Adipose tissue (tissue), 3 donors: ENCODE results near the gene REP15. TPM values are rescaled to one million over a fixed set of nuclear protein-coding genes. Genes with fewer than 3 reads are reported as not detected.
"Not testable (repeated sequence)": the region's sequence is repeated elsewhere in the genome, so short reads cannot be mapped to it uniquely, and the experiment has no call there.

Experiments used
- H3K27ac ChIP-seq: one replicate; pipeline ENCODE4 v1.5.1; 2013; ENCODE audit warnings: low read depth, low read length
- WGBS, 3 donors: extraction: QIAGEN DNeasy Blood & Tissue Kit; methylation state at CpG; one replicate each; pipeline ENCODE4 v1.1.7; 2013; 5-methylcytosine and 5-hydroxymethylcytosine counted together
- polyA plus RNA-seq, 3 donors: library from polyadenylated mRNA; stranded (reverse); fragments of 200-250 nt; gene quantifications; one replicate each; pipeline ENCODE4 v1.2.3, GENCODE V29; 2013
- donor health status: healthy with polysubstance abuse.
- donor health status: Bipolar disorder and iron deficiency.
- donor health status: healthy.

Gene REP15
- polyA plus RNA-seq, 3 donors, result 0.30 to 5.2 (median 3.3) TPM

DNA sequence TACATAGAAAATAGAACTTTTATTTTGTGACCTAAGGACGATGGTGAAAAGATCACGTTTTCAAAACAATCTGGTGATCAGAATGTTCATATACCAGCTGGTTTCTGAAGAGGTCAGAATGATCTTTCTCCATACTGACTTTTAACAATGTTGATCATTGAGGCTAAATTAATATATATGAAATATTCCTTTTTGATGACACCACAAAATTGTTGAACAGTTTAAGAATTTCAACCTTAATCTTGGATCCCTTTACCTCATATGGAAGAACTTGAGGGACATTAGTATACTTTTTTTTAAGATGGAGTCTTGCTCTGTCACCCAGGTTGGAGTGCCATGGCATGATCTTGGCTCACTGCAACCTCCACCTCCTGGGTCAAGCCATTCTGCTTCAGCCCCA lies 2.8 kb upstream of the REP15 start:
- WGBS, 3 donors, result 90 to 97% (median 91%) methylated on average over 2 of the region's 2 CpGs
- no peak overlapping the region for H3K27ac ChIP-seq

GRCh38 chr12:27695556-27696292 lies 523 bp upstream of the REP15 start:
- WGBS, 3 donors, result 85 to 89% (median 88%) methylated on average over 6 of the region's 6 CpGs
- no peak overlapping the region for H3K27ac ChIP-seq

DNA sequence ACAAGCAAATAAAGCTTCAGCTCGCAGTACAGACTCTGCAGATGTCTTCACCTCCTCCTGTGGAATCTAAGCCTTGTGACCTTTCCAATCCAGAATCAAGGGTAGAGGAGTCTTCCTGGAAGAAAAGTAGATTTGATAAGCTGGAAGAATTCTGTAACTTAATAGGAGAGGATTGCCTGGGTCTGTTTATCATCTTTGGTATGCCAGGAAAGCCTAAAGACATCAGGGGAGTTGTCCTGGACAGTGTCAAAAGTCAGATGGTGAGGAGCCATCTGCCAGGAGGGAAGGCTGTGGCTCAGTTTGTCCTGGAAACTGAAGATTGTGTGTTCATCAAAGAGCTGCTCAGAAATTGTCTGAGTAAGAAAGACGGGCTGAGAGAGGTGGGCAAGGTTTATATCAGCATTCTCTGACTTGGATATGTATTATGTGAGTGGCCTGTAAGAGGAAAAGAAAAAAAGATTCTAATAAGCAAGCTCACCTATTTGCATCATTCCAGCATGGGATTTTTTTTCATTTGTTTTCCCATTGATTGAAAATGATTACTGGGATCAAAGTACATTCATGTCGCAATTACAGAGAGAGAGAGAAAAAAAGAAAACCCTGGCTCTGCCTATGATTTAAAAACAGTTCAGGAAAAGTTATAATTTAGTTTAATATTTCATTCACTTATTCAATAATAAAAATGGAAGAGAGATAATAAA lies 767 bp downstream of the REP15 start:
- 43 to 84% (median 79%) methylated on average over 3 of the region's 3 CpGs for WGBS, 3 donors
- H3K27ac ChIP-seq, result no peak overlapping the region

DNA sequence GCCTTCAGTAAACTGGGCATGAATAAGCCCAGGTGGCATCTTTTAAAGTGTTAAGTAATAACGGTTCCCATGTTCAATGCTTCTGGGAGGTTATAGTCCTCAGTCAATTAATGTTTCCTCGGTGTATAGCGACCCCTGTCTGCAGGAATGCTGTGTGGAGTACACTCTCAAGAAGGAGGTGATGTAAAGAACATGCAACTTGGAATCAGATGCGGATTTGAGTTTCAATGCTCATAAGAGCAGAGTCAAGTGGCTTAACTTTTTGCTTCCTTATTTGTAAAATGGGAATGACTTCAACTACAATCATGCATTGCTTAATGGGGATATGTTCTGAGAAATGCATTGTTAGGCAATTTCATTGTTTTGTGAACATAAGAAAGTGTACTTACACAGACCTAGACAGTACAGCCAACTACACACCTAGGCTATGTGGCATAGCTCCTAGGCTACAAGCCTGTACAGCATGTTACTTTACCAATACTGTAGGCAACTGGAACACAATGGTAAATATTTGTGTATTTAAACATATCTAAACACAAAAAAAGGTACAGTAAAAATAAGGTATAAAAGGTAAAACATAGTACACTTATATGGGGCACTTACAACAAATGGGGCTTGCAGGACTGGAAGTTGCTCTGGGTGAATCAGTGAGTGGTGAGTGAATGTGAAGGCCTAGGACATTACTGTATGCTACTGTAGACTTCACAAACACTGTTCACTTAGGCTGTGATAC lies 7.6 kb downstream of the REP15 start:
- WGBS, 3 donors, result 4 to 7% (median 4%) methylated on average over 4 of the region's 4 CpGs
- H3K27ac ChIP-seq, result no peak overlapping the region

- no peak overlapping the region for H3K27ac ChIP-seq
- WGBS, 3 donors, result 84 to 93% (median 91%) methylated on average over 8 of the region's 8 CpGs
Measured at GRCh38 chr12:27705263-27705662, 9.0 kb downstream of the REP15 start.

- WGBS, 3 donors, result 67 to 71% (median 69%) methylated on average over 2 of the region's 2 CpGs
- H3K27ac ChIP-seq, result no peak overlapping the region
Measured at GRCh38 chr12:27707216-27707615, 11.0 kb downstream of the REP15 start.

DNA sequence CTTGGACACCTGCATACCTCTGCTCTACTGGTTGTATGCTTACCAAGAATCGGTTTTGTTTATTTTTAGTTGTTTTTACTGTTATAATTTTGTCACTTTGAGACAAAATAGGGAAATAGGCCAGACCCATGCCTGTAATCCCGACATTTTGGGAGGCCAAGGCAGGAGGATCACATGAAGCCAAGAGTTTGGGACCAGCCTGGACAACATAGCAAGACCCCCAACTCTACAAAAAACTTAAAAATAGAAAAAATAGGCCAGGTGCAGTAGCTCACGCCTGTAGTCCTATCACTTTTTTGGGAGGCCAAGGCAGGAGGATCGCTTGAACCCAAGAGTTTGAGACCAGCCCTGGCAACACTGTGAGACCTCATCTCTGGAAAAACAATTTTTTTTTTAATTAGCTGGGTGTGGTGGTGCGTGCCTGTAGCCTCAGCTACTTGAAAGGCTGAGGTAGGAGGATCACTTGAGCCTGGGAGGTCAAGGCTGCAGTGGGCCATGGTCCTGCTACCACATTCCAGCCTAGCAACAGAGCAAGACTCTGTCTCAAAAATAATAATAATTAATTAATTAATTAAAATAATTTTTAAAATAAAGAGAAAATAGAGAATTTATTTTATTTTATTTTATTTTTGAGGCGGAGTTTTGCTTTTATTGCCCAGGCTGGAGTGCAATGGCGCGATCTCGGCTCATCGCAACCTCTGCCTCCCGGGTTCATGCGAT lies 13.1 kb downstream of the REP15 start:
- 65 to 89% (median 70%) methylated on average over 12 of the region's 12 CpGs for WGBS, 3 donors
- no peak overlapping the region for H3K27ac ChIP-seq

GRCh38 chr12:27709932-27710591 lies 13.8 kb downstream of the REP15 start:
- 5 to 22% (median 7%) methylated on average over 24 of the region's 24 CpGs for WGBS, 3 donors
- H3K27ac ChIP-seq, result no peak overlapping the region

- WGBS, 3 donors, result 0% methylated on average over 44 to 46 of the region's 46 CpGs
- H3K27ac ChIP-seq, result peak within 1 kb of the TSS; percentile 44
Measured at GRCh38 chr12:27710592-27711316, 14.5 kb downstream of the REP15 start, which contains the start of gene MRPS35. MRPS35 (plus strand) TSS chr12:27710832; CDS start chr12:27710844, 12 bp downstream.

GRCh38 chr12:27711317-27711682 lies 15.1 kb downstream of the REP15 start:
- 0 to 1% (median 1%) methylated on average over 11 of the region's 11 CpGs for WGBS, 3 donors
- H3K27ac ChIP-seq, result no peak overlapping the region

- 49 to 69% (median 55%) methylated on average over 2 of the region's 2 CpGs for WGBS, 3 donors
- no peak overlapping the region for H3K27ac ChIP-seq
Measured at GRCh38 chr12:27711967-27712366, 15.7 kb downstream of the REP15 start.

GRCh38 chr12:27723212-27723611 lies 27.0 kb downstream of the REP15 start:
- H3K27ac ChIP-seq, result no peak overlapping the region
- WGBS, 3 donors, result 80 to 92% (median 87%) methylated on average over 1 of the region's 1 CpG

DNA sequence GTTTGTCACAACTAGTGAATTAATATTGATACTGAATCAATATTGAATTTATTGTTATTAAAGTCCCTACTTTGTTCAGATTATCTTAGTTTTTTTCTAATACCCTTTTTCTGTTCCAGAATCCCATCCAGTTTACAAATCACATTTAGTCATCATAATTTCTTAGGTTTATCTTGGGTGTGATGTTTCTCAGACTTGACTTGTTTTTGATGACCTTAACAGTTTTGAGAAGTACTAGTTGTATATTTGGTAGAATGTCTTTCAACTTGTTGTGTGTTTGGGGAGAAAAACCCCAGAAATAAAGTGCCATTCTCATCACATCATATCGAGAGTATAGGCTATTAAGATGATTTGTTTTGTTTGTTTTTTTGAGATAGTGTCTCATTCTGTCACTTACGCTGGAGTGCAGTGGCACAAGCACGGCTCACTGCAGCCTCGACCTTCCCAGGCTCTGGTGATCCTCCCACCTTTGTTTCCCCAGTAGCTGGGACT lies 33.9 kb downstream of the REP15 start:
- WGBS, 3 donors, result 73 to 93% (median 93%) methylated on average over 4 of the region's 4 CpGs

GRCh38 chr12:27732281-27732680 lies 36.0 kb downstream of the REP15 start:
- WGBS, 3 donors, result 41 to 77% (median 72%) methylated on average over 2 of the region's 2 CpGs
- no peak overlapping the region for H3K27ac ChIP-seq

More for the DNA sequence above, 33.9 kb downstream of the REP15 start:
- no peak overlapping the region for H3K27ac ChIP-seq

DNA sequence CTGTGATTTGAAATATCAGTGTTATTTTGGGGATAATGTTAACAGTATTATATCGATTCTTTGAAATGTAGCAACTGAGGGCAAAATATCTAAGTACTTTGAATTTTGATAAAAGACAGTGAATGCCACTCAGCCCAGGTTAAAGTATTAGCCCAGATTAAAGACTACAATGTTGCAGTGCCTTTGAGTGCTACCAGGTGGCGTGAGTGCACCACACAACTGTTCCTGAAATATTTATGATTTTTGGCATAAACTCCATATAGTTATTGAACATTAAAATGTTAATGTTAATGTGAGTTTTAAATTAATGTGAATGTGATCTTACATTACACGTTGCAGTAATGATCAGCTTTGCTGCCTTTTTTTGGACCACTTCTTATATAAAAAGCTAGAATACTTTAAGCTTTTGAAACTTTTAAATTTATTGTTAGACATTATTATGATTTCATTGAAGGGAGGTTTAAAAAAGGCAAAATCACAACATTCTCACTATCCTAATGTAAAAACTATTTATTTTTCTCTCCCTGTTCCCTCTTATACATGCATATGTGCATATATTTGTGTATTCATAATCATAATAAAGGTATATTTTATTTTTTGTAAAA lies 36.9 kb downstream of the REP15 start:
- WGBS, 3 donors, result 26 to 53% (median 46%) methylated on average over 3 of the region's 3 CpGs
- no peak overlapping the region for H3K27ac ChIP-seq

DNA sequence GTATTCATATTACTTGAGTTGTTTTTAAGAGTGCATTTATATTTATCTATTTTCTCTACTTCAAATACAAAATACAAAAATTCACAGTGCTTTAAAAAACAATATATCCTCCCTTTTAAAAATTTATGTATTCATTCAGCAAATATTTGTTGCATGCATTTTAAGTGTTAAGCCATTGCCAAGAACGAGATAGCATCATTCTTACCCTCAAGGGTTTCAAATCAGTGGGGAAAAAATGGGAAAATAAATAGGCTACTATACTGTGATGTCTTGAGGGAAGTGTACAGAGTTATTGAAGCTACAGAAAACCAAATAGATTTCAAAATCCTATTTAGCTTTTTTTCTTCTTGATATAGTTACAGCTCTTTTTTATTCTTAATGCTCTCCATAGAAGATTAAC lies 37.5 kb downstream of the REP15 start:
- 84 to 90% (median 87%) methylated on average over 1 of the region's 1 CpG for WGBS, 3 donors

DNA sequence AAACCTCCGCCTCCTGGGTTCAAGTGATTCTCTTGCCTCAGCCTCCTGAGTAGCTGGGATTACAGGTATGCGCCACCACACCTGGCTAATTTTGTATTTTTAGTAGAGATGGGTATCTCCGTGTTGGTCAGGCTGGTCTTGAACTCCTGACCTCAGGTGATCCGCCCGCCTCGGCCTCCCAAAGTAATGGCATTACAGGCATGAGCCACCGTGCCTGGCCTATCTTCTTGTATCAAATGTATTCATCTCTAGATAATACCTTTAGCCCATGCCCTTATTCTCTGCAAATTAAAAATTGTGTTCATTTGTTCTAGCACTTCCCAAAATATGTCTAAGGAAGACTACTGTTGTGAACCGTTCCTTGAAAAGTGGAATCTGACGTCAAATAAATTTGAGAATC lies 38.1 kb downstream of the REP15 start:
- WGBS, 3 donors, result 89 to 96% (median 94%) methylated on average over 9 of the region's 9 CpGs
- H3K27ac ChIP-seq, result not testable (repeated sequence)

More for the DNA sequence above, 37.5 kb downstream of the REP15 start:
- H3K27ac ChIP-seq, result no peak overlapping the region
